Adrenal gland (tissue), 12 donors: ENCODE measurements around the gene CERK. TPM values are rescaled to one million over a fixed set of nuclear protein-coding genes. Genes with fewer than 3 reads are reported as not detected.
A peak's percentile ranks its signal among the peaks of the same experiment; 100 is the strongest.

Experiments
- DNase-seq, 7 donors: peaks; one replicate each; pipeline ENCODE4 v3.0.0-alpha.2; 2019 to 2020
- H3K27ac ChIP-seq, 5 donors: fragments of 200-600 bp; sonication (generic) in 4 of 5; 1 replicate in 3 of 5; 2 replicates in 2 of 5; pipeline versions ENCODE4 v1.5.1 to v1.8.0; 2016 to 2020; ENCODE audit warnings: mild to moderate bottlenecking in 1 of 5
- H3K27me3 ChIP-seq: fragments of 200-600 bp; 2 replicates; pipeline ENCODE4 v1.8.0; 2021
- H3K36me3 ChIP-seq, 2 donors: fragments of 200-600 bp; replicated peaks in 1 of 2; 1 replicate in 1 of 2; 2 replicates in 1 of 2; pipeline versions ENCODE4 v1.5.1 to v1.8.0; 2018 to 2022
- H3K4me1 ChIP-seq, 2 donors: fragments of 200-600 bp; replicated peaks in 1 of 2; 1 replicate in 1 of 2; 2 replicates in 1 of 2; pipeline versions ENCODE4 v1.5.1 to v1.8.0; 2018 to 2021
- H3K4me3 ChIP-seq, 4 donors: fragments of 200-600 bp; sonication (generic) in 3 of 4; one replicate each; pipeline ENCODE4 v1.5.1; 2016 to 2018
- H3K9me3 ChIP-seq, 3 donors: fragments of 200-600 bp; sonication (generic) in 1 of 3; replicated peaks in 1 of 3; 1 replicate in 2 of 3; 2 replicates in 1 of 3; pipeline versions ENCODE4 v1.5.1 to v1.8.0; 2016 to 2021
- CTCF ChIP-seq, 6 experiments: fragments of 450-650 bp in 4 of 6; fragments of 200-600 bp in 2 of 6; sonication (generic) in 1 of 6; IDR thresholded peaks; 1 replicate in 5 of 6; 2 replicates in 1 of 6; pipeline versions ENCODE4 v1.5.1 to v1.8.0; 2016 to 2021; ENCODE audit warnings: antibody characterized with exemption in 6 of 6, mild to moderate bottlenecking in 2 of 6, moderate library complexity in 1 of 6
- POLR2A ChIP-seq, 2 donors: fragments of 450-650 bp; IDR thresholded peaks; one replicate each; pipeline ENCODE4 v1.6.1; 2017; ENCODE audit warnings: antibody characterized with exemption in 2 of 2, mild to moderate bottlenecking in 2 of 2, moderate library complexity in 1 of 2
- WGBS, 4 donors: extraction: QIAGEN DNeasy Blood & Tissue Kit in 2 of 4; methylation state at CpG; one replicate each; pipeline versions ENCODE4 v1.1.5 to v1.1.7; 2013 to 2017; 5-methylcytosine and 5-hydroxymethylcytosine counted together
- intact Hi-C, 2 donors: fragments of 100-400 bp; cut with DNase I; formaldehyde crosslinking; loops; one replicate each; pipeline versions ENCODE4 v1.14.1 to v1.15.0; 2022 to 2023
- polyA plus RNA-seq, 3 donors: library from polyadenylated mRNA; stranded (reverse); fragments of 200-250 nt in 2 of 3; fragments of 350-450 nt in 1 of 3; fragmentation: Illumina TruSeq in 1 of 3; extraction: RNeasy Lipid Tissue Mini Kit (QIAGEN cat#74804) in 1 of 3; gene quantifications; one replicate each; pipeline ENCODE4 v1.2.3, GENCODE V29; 2013 to 2014
- total RNA-seq, 9 donors: library from RNA; depleted of rRNA in 4 of 9; stranded (reverse); fragments of >200 nt in 4 of 9; fragments of 120-200 nt in 1 of 9; fragmentation: NEBNext Ultra II Directional in 1 of 9; extraction: Animal tissue kit (Norgen Biotek cat#: 25700) in 1 of 9; gene quantifications; one replicate each; pipeline versions ENCODE4 v1.1.0 to v1.2.4, GENCODE V29; 2013 to 2023
- donor health status: healthy with polysubstance abuse.
- donor health status: Bipolar disorder and iron deficiency.
- donor health status: DM: yes; HTN: yes; CAD: no.
- donor health status: DM: no; HTN: no; CAD: no.
- donor health status: DM: no; HTN: no; CAD: no.
- donor health status: DM: yes; HTN: yes; CAD: no.

Gene CERK
- total and polyA plus RNA-seq, 12 donors = 18.6 to 92.1 (median 41.5) TPM

DNA sequence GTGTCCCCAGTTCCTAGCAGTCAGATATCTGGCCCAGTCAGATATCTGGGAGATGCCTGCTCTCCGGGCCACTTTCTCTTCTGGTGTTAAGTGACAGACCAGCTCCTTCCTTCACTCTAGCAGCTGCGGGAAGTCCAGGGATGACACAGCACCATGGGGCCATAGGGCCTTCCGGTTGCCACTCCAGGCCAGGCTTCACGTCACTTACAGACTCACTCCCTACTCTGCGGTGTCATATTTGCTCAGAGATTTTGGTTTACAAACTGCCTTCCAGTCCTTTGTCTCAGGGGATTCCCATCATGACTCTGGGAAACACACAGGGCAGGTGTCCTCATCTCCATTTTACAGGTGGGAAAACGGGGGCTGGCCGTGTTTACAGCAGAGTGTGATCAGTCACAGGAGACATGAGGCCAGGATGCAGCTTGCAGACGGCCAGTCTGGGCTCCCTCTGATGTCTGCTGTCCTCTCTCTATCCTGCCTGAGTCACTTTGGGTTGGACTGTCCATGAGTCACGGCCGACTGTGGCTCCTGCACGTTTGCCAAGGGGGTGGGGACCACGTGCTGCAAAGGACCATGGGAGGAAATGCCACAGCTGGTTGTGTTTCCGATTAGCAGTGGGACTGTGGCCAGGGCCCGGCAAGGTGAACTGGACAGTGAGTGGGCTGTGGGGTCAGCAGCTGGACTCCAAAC is 16.2 kb upstream of the CERK start:
- DNase-seq = peak; percentile 94 to 99 (median 99)
- H3K36me3 ChIP-seq = no peaks in the 10 kb centered on the region
- H3K4me1 ChIP-seq = peaks cover 24 to 42% of the 10 kb centered on the region in 2 donors
- peak overlapping the region in 1 of 4 donors; percentile 23 for H3K4me3 ChIP-seq
- WGBS, 4 donors = 5 to 14% (median 11%) methylated on average over 6 to 14 of the region's 14 CpGs
- TF ChIP-seq POLR2A (IDR thresholded peaks at IDR 0.05) = peak; percentile 21 to 94
- TF ChIP-seq CTCF (IDR thresholded peaks at IDR 0.05) = no peak
- H3K27ac ChIP-seq = peak overlapping the region; percentile 87 to 99 (median 94)
- intact Hi-C loops = no loop called here
- no peaks in the 10 kb centered on the region for H3K27me3 ChIP-seq
- H3K9me3 ChIP-seq = no peaks in the 10 kb centered on the region

DNA sequence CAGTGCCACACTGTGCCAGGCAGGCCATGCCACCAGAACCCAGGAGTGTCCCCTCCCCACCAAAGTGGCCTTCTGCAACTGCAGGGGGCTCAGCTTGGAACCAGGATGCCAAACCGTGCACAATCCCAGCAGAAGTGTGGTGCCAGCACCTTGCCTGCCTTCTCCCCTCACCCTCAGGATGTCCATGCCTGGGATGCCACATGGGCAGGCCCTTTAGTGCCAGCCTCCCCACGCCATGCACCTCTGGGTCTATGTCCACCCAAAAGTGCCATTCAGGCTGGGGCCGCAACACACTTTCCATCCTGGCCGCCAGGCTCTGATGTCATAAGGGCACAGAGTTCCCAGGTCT is 15.7 kb upstream of the CERK start:
- Histone ChIP-seq H3K4me3 (peak overlapping the region in 1 of 4 donors; percentile 18), H3K36me3 (no peaks in the 10 kb centered on the region), H3K4me1 (peaks cover 24 to 44% of the 10 kb centered on the region in 2 donors), H3K27me3 (no peaks in the 10 kb centered on the region), H3K27ac (peak overlapping the region; percentile 87 to 99 (median 94)), H3K9me3 (no peaks in the 10 kb centered on the region)
- DNase-seq = no peak
- 51 to 72% (median 70%) methylated on average over 3 to 4 of the region's 4 CpGs; no CpG with 5 or more reads in 1 of the 4 donors for WGBS, 4 donors
- TF ChIP-seq CTCF (IDR thresholded peaks at IDR 0.05) (no peak), POLR2A (IDR thresholded peaks at IDR 0.05) (no peak)
- intact Hi-C loops = no loop called here

- Histone ChIP-seq H3K27ac (peak overlapping the region; percentile 87 to 99 (median 94)), H3K27me3 (no peaks in the 10 kb centered on the region), H3K4me1 (peaks cover 24 to 40% of the 10 kb centered on the region in 2 donors), H3K9me3 (no peaks in the 10 kb centered on the region), H3K4me3 (no peak overlapping the region), H3K36me3 (no peaks in the 10 kb centered on the region)
- TF ChIP-seq CTCF (IDR thresholded peaks at IDR 0.05) (no peak), POLR2A (IDR thresholded peaks at IDR 0.05) (no peak)
- intact Hi-C loops = no loop called here
- no peak for DNase-seq
- 88 to 90% (median 88%) methylated on average over 7 to 8 of the region's 8 CpGs for WGBS, 4 donors
Observed at GRCh38 chr22:46753360-46753759, 15.3 kb upstream of the CERK start.

- no peak for TF ChIP-seq POLR2A (IDR thresholded peaks at IDR 0.05)
- TF ChIP-seq CTCF (IDR thresholded peaks at IDR 0.05) = no peak
- H3K27me3 ChIP-seq = no peaks in the 10 kb centered on the region
- WGBS, 4 donors = 80 to 100% (median 94%) methylated on average over 1 to 6 of the region's 6 CpGs
- no peaks in the 10 kb centered on the region for H3K36me3 ChIP-seq
- H3K4me1 ChIP-seq = peaks cover 24 to 36% of the 10 kb centered on the region in 2 donors
- H3K4me3 ChIP-seq = no peak overlapping the region
- no peaks in the 10 kb centered on the region for H3K9me3 ChIP-seq
- peak overlapping the region in 4 of 5 donors; percentile 91 to 99 (median 96) for H3K27ac ChIP-seq
- intact Hi-C loops = no loop called here
- no peak for DNase-seq
Observed at GRCh38 chr22:46752988-46753310, 14.9 kb upstream of the CERK start.
